Right renal cortex interstitium (tissue), 3 donors: Measurements from ENCODE around the gene WDR27. TPM values are rescaled to one million over a fixed set of nuclear protein-coding genes. Genes with fewer than 3 reads are reported as not detected.
A peak's percentile ranks its signal among the peaks of the same experiment; 100 is the strongest.

Source experiments
- DNase-seq, 3 donors: peaks; one replicate each; pipeline ENCODE4 v3.0.0-alpha.2; 2013; ENCODE audit warnings: low read depth in 3 of 3, low spot score in 2 of 3
- polyA plus RNA-seq, 3 donors: library from polyadenylated mRNA; unstranded; fragments of 120-200 nt; gene quantifications; one replicate each; pipeline ENCODE4 v1.2.1, GENCODE V29; 2013; ENCODE audit not compliant: insufficient read length in 3 of 3

WDR27 gene
- polyA plus RNA-seq, result 10 to 100 TPM; 39.9 to 47.8 (median 40.6) TPM

- peak; percentile 86 to 90 (median 88) for DNase-seq
Measured at GRCh38 chr6:169701954-169702839, at the start of gene WDR27, which contains the start of gene C6orf120. Gene WDR27 (minus strand): TSS chr6:169702029. CDS start chr6:169689005, 13,024 bp downstream. Gene C6orf120 (plus strand): TSS chr6:169702126. CDS start chr6:169702460, 334 bp downstream.

DNA sequence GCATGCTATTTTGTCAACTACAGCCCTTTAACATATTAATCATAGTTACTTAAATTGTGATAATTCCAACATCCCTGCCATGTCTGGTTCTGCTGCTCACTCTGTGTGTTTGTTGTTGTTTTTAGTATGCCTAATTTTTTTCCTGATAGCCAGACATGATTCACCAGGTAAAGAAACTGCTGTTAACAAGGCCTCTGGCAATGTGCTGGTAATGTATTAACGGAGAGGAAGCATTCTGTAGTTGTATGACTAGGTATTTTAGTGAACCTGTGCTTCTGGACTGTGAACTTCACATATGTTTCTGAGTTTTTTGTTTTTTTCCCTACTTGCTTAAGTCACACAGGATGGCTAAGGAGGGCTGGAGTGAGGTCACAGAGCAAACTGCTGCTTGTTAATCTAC lies 44.7 kb upstream of the WDR27 start:
- no peak for DNase-seq

- DNase-seq, result no peak
Measured at GRCh38 chr6:169745405-169745804, 43.6 kb upstream of the WDR27 start.

DNA sequence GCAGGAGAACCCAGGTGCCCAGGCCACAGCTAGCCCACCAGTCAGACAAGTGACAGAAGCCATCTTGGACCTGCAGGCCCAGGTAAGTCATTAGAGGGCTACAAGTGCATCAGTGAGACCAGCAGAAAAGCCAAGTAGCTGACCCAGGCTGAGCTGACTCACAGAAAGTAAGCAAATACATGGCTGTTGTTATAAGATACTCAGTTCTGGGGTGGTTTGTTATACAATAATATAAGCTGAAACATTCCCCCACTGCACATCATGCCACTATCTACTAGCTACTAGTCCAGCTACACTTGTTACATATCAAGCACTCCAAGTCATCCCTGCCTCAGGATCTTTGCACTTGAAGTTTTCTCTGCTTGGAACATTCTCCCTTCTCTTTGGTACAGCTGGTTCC lies 39.5 kb upstream of the WDR27 start:
- no peak for DNase-seq

GRCh38 chr6:169738976-169739529 lies 37.2 kb upstream of the WDR27 start:
- DNase-seq, result no peak

- no peak for DNase-seq
Measured at GRCh38 chr6:169738204-169738975, 36.6 kb upstream of the WDR27 start.

- no peak for DNase-seq
Measured at GRCh38 chr6:169729961-169730360, 28.1 kb upstream of the WDR27 start.

DNA sequence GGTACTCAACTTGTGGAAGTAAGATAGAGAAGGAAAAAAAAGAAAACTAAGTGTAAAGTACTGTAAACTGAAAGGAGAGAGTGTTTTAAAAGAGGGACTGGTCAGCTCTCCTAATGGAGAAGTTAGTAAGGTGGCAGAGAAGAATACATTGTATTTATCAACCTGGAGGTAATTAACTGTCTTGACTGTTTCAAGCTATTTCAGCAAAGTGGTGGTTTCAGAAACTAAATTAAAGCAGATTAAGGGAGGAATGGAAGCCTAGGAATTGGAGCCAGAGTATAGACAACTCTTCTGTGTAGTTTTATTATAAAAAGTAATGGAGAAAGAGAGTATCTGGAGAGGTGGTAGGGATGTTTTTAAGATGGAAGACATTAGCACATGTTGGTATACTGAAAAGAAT lies 25.1 kb upstream of the WDR27 start:
- DNase-seq, result no peak

DNA sequence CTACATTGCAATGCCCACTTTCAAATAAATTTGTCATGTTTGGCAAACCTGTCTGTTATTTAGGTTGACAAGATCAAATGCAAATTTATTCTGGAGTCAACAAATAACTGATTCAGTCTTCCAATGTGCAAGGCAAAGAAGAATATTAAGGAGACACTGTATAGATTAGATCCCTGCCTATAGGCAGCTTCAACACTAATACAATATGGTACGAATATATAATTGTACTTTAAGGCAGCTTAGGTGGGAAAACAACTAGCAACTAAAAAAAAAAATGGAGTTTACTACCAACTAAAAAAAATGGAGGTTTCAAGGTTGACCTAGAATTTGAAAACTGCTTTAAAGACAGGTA lies 24.2 kb upstream of the WDR27 start:
- DNase-seq, result no peak

DNA sequence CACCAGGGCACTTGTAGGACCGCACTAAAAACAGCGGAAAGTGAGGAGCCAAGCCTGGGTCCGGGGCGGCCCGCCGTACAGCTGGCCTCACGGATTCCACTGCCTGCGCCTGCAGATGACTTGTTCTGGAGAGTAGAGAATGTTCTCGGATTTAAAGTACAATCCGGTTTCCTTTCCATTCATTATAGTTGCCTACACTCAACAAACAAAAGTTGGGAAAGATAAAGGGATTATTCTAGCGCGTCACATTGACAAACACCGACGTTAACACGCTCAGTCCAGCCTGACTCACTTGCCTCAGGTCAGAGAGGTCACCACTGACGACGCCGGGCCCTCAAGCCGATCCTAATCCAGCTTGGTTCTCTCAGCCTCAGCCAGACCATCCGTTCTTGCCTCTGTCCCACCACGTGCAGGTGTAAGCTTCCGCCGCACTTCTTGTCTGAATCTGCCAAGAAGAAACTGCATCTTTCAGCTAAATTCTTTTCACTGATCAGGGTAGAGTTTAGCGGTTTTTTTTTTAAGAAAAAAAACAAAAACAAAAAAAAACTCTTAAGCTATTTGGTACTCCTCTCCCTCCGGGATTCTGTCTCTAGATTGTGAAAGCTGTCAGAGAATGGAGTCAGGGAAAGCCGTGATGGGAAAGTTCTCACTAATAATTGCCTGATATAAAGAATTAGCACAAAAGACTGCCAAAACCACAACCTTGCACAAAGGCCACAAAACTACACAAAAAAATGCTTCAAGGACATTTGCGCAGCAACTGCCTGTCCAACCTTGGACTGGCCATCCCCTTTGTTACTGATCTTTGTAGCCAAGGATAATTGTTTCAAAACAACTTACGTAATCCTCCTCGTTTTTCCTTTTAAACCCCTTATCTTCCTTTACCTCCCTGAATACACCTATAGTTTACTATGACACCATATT lies 23.6 kb upstream of the WDR27 start:
- DNase-seq, result peak in 1 of 3 donors; percentile 51

GRCh38 chr6:169724494-169725124 lies 22.8 kb upstream of the WDR27 start, which contains the start of gene PHF10:
Gene PHF10 (minus strand): TSS chr6:169724500. CDS start chr6:169723931, 569 bp downstream.
- DNase-seq, result no peak

DNA sequence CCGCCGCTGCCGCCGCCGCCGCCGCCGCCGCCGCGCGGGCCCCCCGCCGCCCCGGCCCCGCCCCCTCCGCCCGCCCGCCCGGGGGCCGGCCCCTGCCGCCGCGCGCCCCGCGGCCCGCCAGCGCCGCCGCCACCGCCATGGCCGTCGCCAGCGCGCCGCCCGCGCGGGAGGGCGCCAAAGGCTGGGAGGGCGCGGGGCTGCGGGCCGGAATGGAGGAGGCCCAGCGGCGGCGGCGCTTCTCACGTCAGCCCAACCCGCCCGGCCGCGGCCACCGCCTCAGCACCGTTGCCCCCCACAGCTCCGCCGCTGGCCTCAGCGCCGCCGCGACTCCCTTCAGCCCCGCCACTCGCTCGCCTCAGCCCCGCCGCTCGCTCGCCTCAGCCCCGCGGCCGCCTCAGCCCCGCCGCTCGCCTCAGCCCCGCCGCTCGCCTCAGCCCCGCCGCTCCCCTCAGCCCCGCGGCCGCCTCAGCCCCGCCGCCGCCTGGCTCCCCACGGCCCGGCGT lies 22.2 kb upstream of the WDR27 start:
- DNase-seq, result no peak

GRCh38 chr6:169723200-169723909 lies 21.5 kb upstream of the WDR27 start:
- peak in 1 of 3 donors; percentile 54 for DNase-seq

DNA sequence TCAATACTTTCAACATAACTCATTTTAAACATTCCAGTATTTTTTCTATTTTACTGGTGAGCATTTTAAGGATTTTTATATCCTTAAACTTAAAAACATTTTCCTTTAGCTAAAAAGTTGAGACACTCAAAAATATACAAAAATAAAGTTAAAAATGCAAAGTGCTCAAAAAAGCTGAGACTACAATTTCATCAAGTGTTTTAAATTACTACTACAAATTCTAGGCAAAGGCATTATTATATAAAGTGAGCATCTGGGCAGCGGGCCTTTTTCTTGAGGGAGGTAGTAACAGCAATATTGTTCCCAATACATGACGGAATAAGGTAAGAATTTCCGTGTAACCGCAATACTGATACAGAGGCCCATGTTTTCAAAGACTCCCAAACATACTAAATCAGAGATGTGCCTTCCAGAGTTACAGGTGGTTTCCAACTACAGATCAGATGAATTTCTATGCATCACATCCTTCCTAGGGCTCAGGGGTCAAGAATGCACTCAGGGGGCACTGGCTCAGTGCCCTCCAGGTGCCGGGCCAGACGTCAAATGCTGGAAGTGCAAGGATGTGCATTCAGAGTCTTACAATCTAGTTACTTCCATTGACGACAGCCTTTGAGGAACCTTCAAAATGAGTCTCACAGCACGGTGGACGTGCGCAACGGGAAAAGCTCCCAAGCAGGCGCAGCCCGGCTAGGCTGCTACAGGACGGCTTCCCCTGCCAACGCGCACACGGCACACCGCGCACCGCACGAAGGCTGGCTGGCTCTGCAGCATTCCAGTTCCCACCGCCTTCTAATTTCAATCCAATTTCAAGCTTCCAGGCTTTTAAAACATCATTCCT lies 20.8 kb upstream of the WDR27 start:
- no peak for DNase-seq

- no peak for DNase-seq
Measured at GRCh38 chr6:169720207-169720855, 18.5 kb upstream of the WDR27 start.

GRCh38 chr6:169719117-169719516 lies 17.3 kb upstream of the WDR27 start:
- DNase-seq, result no peak

DNA sequence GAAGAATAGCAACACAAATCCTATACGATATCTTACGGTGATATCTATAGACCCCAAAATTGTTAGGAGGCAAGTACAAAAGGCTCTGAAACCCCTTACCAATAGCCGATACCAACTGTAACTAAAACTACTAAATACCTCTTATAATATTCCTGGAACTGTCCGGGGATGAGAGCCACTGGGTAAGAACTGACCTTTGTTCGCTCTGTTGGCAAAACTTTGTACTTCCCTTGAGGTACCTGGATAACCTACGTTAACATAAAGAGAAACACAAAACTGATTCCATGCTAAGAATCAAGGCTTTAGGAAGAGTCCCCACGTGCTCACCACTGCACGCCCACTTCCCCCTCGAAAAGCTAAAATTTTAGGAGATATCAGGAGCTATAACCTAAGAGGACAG lies 12.8 kb upstream of the WDR27 start:
- no peak for DNase-seq
